ENCODE measurements around the gene FKBP1A.
A peak's percentile ranks its signal among the peaks of the same experiment; 100 is the strongest.
"Not testable (repeated sequence)": the region's sequence is repeated elsewhere in the genome, so short reads cannot be mapped to it uniquely, and the experiment has no call there.

The FKBP1A gene

DNA sequence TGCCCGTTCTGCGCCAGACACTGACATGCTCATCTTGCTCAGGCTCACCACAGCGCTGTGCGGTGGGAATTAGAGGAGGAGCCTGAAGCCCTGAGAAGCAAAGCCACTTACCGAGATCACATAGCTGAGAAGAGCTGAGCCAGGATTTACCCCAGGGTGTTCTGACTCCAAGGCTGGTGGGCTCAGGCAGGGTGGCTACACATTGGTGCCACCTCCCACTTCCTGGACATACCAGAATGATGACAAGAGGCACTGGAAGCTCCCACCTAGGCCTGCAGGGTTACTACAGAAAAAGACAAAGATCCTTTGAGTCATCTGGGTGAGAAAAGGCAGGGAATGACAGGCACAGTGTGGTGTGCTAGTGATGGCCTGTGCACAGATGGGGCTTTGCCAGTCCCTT is 24.4 kb upstream of the FKBP1A start:
- no peak for DNase-seq

DNA sequence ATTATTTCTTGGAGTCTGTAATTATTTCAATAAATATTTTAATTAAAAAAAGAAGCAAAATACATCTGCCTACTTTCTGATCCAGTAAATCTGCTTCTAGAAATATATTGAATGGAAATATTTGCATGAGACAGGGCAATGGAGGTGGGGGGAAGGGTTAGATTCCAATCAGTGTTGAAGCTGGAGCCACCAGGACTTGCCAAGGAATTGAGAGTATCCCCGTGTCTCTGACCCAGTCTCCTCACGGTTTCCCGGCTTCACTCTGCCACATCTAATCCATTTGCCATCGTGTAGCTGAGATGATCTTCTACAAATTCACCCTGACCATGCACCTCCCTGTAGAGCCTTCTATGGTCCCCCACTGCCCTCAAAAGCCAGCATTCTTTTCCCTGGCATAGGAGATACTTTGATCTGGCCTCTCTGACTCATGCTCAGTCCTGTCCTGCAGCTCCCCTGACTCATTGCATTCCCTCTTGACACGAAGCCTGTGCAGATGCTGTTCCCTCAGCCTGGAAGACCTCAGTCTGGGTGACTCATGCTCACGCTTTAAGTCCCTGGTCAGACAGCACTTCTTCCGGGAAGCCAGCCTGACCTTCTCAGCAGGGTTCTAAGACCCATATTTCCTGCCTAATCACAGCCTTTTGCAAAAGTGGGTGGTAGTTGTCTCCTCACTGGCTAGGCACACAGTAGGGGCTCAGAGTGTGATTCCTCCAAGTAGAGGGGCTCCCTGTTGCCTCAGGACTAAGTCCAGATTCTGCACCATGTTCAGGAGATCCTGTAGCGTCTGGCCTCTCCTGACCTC is 23.0 kb upstream of the FKBP1A start:
- DNase-seq, result no peak

DNA sequence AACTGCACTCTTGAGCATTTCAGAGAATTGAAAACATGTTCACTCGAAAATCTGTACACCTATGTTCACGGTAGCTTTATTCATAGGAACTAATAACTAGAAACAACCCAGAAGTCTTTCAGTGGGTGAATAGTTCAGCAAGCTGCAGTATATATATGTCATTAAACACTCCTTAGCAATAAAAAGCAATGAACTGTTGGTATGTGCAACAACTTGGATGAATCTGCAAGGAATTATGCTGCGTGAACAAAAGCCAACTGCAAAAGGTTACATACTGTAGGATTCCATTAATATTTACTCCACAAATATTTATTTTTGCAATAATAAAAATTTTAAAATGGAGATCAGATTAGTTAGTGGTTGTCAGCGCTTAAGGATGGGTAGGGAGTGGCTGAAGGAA is 22.1 kb upstream of the FKBP1A start:
- DNase-seq, result no peak

DNA sequence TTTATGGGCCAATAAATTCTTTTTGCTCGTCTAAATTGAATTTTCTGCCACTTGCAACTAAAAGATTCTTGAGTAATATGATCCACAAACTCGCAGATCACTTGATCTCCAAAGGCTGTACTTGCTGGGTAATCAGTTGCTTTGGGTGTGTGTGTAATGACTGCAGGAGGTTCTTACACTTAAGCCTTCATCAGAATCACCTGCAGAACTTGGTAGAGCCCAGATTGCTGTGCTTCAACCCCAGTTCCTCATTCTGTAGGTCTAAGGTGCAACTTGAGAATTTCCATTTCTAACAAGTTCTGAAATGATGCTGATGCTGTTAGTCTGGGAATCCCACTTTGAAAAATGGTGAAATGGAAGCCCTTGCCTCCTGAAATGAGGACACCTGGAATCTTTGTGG is 12.9 kb upstream of the FKBP1A start:
- no peak for DNase-seq

DNA sequence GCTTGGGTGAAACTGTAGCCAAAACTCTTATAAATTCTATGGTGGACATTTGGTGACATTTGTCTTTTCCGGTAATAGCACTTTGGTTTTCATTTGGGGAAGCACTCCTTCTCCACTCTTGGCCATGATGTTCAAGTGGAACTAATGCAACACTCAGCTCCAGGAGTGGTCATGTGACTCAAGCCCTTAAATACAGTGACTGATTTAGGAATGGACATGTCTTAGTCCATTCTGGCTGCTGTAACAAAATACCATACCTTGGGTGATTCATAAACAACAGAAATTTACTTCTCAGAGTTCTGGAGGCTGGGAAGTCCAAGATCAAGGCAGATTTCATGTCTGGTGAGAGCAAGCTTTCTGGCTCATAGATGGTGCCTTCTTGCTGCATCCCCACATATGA is 10.8 kb upstream of the FKBP1A start:
- DNase-seq, result no peak

DNA sequence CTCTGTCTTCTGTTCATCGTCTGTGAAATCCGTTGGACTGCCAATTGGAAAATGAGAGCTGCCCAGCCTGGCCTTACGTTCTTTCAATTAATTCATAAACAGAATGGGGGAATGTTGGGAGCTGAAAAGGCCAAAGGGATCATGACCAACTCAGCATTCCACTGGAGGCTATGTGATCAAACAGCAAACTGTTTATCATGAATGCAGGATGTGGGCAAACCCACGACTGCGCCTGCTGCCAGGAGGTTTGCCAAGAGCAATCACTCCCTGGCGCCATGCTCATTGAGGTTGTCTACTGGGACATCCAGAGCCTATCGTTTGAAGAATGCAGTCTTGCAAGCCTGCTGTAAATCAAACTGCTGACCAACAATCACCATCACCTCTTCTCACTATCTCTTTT is 9.3 kb upstream of the FKBP1A start:
- no peak for DNase-seq

DNA sequence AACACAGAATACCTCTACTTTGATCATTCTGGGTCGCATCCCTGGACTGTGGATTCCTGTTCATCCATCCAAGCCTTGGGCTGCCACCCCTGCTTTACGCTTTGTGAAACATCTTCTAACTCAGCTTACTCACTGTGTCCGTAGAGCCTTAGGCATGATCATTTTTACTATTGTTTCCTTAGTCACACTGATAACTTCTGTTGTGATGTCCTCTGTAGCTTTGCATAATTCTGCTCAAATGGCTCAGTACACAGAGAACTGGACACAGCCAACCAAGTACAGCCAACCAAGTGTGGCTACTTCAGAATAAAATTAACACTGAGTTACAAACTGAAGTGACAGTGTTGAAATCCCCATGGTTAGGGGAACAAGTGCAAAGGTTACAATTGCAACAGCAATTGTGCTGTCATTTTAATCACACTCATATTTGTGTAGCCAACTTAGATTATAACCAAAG is 8.6 kb upstream of the FKBP1A start:
- DNase-seq, result no peak

DNA sequence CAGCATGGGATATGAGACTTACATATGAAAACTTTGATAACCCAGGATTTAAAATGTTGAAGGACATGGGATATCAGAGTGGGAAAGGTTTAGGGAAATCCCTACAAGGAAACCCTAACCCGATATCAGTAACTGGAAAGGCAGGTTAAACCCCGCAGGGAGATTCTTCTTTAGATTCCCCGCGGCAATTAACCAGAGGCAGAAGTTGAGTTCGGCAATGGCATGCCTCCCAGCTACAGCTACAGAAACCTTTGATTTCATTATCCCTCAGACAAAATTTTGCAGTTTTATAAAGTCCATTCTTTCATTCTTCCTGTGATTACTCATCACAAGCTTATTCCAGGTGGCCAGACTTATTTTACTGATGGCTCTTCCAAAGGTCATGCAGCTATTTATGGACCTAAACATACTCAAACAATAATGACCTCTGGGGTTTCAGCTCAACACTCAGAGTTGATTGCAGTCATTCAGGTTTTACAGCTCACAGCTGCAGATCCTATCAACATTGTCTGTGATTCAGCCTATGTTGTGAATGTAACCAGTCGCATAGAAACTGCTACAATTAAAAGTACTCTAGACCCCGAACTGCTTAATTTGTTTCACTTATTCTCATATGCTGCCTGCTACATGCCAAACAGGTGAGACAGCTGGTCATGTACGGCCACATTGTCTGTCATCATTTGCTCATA is 7.0 kb upstream of the FKBP1A start:
- DNase-seq, result not testable (repeated sequence)

DNA sequence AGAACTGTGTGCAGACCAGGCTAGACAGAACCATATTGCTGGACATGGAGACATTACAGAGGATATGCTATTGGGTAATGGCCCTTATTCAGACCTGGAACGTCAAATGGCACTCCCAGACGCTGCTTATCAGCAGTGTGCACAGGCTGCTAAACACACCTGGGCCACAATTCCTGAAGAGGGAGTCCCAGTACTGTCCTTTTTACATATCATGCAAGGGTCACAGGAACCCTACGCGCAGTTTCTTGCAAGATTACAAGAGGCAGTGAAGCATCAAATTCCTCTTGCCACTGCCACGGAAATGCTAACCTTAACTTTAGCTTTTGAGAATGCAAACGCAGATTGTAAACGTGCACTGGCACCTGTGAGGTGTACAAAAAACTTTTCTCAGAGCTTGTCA is 5.3 kb upstream of the FKBP1A start:
- DNase-seq, result not testable (repeated sequence)

DNA sequence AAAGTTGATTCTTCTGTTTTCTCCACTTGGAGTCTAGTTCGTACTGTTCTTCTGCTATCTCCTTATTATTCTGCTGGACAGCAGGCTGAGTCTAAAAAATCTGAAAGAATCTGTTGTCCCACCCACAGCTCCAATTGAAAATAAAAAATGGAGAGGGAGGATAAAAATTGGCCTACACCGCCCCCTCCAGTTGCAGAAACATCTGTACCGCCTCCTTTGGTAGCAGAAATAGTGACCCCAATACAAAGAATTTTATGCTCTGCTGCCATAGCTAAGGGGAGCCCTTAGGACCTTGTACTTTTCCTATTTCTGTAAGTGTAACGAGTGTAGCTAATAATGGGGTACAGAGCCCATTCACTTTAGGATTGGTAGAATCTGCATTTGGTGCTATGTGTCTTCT is 4.9 kb upstream of the FKBP1A start:
- peak in 1 of 51 donors; percentile 6 for DNase-seq

DNA sequence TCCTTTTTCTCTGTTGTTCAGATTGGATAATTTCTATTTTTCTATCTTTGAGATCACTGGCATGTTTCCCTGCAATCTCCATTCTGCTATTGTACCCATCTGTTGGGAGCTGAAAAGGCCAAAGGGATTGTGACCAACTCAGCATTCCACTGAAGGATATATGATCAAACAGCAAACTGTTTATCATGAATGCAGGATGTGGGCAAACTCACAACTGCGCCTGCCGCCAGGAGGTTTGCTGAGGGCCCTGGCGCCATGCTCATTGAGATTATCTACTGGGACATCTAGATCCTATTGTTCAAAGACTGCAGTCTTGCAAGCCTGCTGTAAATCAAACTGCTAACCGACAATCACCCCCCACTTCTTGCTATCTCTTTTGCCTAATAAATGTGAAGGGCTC is 3.8 kb upstream of the FKBP1A start:
- DNase-seq, result no peak

DNA sequence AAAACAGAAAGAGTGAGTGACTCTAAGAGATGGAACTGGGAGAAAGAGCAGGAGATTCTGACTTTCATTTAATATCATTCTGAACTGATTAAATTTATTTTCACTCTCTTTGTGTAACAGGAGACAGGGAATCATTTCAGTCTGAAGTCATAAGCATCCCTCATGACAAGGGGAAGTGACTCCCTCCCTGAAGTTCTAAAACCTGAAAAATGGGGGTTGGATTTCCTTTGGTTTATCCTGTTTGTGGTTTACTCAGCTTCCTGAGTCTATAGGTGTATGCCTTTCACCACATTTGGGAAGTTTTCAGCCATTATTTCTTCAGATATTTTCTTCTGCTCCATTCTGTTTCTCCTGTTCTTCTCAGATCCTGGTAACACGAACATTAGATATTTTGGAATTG is 3.4 kb upstream of the FKBP1A start:
- DNase-seq, result no peak

DNA sequence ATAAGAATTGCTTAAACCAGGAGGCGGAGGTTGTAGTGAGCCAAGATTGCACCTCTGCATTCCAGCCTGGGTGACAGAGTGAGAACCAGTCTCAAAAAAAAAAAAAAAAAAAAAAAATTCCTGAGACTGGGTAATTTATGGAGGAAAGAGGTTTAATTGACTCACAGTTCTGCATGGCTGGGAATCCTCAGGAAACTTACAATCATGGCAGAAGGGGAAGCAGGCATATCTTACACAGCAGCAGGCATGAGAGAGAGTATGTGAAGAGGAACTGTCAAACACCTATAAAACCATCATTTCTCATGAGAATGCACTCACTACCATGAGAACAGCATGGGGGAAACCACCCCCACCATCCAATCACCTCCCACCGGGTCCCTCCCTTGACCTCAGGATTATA is 1.8 kb upstream of the FKBP1A start:
- DNase-seq, result no peak

DNA sequence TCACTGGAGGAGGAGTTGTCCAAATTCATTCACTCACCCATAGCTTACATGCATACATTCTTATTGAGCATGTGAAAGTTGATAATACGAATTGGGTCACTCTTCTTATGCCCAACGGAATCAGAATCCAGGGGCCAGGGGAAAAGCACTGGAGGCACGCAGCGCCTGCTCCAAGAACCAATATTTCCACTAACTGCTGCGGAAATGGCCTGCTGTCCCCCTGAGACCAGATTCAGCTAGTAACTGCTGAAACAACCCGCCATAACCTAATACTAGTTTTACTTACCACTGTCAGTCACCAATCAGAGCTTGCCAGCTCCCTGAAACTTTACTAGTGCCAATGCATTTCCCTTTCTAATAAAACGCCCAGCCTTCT is 641 bp upstream of the FKBP1A start:
- DNase-seq, result no peak

DNA sequence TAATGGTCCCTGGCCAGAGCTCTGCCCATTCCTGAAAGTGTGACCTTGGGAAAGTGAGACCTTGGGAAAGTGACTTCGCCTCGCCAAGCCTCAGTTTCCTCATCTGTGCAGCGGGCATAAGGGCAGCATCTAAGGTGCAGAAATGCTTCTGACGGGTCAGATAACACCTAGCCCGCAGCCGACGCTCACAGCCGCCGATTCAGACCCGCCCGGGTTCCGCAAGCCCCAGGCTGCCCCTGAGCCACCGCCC is 486 bp downstream of the FKBP1A start:
- no peak for DNase-seq

DNA sequence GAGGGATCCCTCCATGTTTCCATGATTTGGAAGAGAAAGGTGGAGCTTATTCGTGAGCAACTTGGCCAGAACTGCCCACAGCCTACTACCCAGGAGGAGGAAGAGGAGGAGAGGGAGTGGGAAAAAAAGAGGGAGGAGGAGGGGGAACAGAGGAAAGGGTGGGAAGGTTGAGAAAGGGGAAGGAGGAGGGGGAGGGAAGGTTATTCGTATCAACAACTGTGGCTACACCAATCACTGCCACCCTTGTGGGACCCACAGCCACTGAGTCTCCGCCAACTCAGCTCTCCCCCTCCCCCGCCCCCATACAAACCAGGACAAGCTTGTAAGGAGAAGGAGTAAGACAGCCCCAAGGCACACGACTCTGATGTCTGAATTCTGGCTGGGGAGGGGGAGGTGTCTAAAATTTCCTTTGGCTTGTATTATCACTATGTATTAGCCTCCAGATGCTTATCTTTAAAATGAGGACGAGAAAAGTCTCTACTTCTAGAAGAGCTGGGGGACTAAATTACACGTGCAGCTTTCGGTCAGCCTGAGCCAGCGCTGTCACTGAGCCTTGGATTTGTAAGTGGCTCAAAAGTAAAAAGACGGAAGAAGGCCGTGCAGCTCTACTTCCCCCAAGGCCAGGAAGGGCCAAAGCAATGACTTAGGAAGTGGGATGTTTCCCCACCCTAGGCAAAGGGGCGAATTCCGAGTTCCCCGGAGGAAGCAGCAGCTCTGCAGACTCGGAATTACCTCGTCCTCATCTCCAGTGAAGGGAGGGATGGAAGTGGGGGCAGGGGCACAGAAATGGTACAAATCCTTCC is 1.0 kb downstream of the FKBP1A start:
- DNase-seq, result peak in 3 of 51 donors; percentile 13 to 22 (median 21)

DNA sequence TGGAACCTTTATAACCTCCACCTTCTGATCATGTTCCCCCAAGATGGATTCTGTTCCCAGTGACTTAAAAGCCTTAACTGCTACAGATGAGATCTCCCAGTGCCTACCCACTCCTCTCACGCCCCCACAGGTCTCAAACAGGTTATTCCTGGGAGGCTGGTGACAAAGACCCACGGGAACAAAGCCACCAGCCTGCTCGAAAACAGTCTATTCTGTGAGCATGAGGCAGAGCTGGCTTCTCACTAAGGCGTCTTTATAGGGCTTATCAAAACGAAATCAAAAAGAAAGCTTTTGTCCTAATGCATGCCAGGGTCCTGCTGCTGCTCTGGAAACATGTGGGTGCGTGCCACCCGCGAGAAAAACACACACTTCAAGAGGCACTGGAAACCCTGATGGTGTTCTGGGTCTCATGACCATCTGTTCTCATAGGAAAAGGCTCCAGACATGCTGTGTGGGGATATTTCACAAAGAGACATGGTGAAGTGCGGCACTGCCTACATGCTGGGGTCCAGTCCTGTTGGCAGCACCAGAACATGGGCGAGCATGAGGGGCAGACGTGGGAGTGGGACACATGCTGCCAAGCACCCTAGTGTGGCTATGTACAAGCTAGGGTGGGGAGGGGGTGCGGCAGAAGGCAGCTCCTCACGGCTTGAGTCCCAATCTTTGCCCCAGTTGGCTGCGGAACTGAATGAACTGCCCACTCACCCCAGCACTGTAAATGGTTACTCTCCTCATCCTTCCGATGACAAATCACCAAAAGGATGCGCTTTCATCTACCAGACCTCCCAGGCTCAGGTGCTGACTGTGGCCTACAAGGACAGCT is 2.1 kb downstream of the FKBP1A start:
- DNase-seq, result peak in 2 of 51 donors; percentile 37 to 41

DNA sequence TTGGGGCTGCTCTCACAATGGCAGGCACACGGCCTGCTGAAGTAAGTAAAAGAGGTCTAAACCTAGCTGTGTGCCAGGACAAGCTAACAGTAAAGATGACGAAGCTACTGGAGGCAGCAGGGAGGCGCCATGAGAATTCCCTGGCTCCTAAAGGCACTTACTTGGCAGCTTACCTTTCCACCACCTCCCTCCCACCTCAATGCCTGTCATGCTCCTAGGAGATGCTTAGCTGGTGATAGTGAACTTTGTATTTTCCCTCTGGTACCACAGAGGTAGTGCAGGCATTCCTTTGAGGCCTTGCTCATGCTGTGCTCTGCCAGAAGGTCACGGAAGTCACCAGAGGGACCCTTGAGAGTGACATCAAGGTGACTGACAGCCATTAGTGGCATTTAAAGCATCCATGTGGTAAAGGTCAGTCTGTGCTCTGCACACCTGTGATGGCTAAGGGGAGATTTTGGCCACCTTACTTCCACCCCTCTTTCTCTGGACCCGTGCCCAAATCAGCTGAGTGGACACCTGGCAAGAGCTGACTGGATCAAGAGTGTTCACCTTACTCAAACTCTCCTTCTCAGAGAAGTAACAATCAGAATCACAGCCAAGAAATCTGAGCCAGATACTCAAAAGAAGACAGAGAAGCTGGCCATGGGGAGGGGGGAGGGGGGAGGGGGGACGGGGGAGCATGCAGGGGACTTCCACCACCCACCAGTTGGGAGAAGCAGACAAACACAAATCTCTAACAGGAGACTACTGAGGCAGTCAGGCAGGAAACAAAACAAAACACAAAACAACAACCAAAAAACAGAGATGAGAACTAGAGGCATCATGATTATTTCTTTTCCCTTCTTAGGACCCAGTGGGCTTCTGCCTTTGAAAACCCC is 2.9 kb downstream of the FKBP1A start:
- peak in 1 of 51 donors; percentile 21 for DNase-seq

DNA sequence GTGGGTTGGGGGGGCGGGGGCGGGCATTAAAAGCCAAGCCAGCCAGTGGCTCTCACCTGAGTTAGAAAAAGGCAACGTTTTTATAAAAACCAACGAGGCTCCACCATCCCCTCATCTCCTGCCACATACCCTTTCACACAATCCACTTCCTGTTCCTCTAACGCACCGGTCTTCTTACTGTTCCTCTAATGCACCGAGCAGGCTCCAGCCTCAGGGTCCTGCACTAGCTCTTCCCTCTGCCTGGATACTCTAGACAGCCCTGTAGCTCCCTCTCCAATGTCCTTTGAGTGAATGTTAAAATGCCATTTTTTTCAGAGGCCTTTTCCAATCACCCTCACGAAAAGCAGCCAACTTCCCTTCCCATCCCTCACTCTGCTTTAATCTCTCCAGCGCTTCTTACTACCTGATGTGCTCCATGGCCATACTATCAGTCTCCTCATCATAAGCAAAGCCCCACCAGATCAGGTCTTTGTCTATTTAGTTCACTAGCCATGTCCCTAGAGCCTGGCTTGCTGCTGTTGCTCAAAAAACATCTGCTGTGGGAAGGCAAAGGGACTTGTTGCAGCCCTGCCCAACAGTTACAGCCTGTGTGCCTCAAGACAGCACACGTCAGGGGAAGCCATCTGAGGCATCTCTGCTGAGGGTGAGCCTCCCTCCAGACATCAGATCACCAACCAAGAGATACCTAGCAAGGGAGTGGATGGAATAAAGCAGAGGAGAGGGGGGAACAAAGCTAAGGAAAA is 3.9 kb downstream of the FKBP1A start:
- DNase-seq, result no peak

DNA sequence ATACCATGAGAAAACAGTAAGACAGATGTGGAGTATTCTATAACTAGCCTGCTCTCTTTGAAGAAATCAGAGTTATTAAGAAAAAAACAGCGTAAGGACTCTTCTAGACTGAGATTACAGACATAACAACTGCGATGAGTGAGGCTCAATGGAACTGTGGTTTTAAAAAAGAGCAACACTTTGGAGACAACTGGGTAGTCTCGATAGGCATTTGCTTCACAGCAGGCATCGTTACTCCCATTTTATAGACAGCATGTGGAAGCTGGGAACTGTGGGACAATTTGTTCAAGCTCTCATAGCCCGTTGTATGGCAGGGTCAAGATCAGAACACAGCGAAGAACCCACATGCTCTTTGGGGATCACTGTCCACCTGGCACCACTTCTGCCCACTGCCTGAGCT is 4.6 kb downstream of the FKBP1A start:
- DNase-seq, result no peak
